ENCODE data around the gene PRIMA1. TPM values are rescaled to one million over a fixed set of nuclear protein-coding genes. Genes with fewer than 3 reads are reported as not detected.

PRIMA1 gene
- polyA plus RNA-seq, 3 donors = 0.69 to 7.9 (median 3.4) TPM

DNA sequence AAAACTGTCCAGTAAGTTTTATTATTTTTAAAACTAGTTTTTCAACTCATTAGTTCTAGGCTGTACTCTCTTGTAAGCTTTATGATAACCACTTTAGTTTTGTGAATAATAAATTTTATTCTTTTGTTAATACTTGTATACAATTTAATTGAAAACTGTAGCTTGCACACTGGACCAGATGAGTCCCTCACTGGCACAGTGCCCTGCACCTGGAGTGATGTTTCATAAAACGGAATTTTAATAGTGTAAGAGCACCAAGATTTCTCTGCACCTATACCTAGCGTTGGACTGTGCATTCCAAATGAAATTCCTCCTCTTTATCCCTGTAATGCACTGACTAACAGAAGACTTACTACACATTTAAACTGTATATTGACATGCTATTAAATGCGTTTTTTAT lies 80.8 kb downstream of the PRIMA1 start:
- WGBS, 3 donors = 64 to 82% (median 78%) methylated on average over 3 of the region's 3 CpGs
- no peak overlapping the region for H3K27ac ChIP-seq (ENCODE audit: low read depth, low read length)

DNA sequence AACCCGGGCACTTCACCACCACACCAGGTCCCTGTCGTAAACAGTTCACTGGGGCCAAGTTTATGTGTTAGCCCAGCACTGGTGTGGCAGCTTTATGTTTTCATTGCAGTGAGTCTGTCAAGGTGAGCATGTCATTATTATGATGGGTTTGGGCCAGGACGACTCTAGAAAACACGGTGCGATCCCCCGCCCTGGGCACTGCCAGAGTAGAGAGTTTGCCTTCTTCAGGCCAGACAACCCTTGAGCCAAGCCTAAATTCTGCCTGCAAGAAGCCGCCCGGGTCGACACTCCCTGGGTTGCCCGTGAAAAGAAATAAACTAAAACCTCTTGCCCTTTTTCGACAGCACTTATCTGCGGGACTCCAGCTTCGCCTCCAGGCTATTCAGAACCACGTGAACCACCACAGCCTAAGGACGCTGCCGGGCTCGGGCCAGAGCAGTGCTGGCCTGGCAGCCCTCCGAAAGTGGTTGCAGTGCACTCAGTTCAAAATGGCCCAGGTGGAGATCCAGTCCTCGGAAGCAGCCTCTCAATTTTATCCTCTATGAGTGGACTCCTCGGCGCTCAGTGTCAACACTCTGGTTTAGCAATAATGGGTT lies 81.8 kb downstream of the PRIMA1 start:
- H3K27ac ChIP-seq (ENCODE audit: low read depth, low read length) = no peak overlapping the region
- WGBS, 3 donors = 87 to 92% (median 88%) methylated on average over 21 of the region's 21 CpGs

DNA sequence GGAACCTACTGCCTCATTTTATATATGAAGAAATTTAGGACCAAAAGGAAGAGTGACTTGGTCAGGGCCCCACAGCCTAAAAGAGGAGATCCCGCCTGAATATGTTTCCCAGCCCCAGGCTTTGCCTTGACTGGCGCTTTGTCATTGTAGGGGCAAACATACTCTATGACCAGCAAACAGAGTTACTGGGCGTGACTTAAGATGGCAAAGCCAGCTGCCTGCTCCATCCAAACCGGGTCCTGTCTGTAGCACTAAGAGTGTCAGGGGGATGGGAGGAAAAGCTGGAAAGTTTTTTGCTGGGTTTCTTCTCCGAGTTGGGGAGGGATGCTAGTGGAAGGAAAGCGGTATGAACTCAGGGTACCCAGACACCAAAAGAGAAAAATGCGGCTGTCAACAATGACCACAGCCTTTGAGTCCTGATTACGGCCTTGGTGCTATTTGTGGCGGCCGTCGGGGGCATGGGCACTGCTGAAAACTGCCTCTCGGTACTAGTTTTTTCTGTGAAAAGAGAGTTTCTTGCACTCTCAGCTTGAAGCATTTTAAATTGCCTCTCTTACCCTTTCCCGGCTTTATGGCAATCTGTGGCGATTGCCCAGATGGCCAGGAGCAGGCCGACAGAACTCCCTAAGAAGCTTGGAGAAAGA lies 82.7 kb downstream of the PRIMA1 start:
- H3K27ac ChIP-seq (ENCODE audit: low read depth, low read length) = no peak overlapping the region
- 88 to 94% (median 91%) methylated on average over 15 of the region's 15 CpGs for WGBS, 3 donors

DNA sequence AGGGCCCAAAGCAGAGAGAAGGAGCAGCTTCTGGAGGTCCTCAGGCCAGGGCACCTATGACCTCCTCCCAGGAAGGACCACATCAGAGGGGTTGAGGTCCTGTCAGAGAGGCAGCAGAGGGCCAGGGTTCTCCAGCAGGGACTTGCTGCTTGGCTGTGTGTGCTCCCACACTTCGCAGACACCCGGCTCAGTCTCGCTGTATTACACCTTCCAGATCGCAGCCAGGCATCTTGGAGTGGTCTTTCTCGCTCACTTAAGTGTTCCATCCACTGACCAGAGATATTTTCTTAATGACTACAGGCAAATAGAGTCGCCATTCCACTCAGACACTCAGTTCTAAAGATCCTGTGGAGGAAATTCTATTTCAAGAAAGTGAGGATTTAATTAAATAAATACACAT lies 84.3 kb downstream of the PRIMA1 start:
- 89 to 97% (median 93%) methylated on average over 6 of the region's 6 CpGs for WGBS, 3 donors
- H3K27ac ChIP-seq (ENCODE audit: low read depth, low read length) = no peak overlapping the region

DNA sequence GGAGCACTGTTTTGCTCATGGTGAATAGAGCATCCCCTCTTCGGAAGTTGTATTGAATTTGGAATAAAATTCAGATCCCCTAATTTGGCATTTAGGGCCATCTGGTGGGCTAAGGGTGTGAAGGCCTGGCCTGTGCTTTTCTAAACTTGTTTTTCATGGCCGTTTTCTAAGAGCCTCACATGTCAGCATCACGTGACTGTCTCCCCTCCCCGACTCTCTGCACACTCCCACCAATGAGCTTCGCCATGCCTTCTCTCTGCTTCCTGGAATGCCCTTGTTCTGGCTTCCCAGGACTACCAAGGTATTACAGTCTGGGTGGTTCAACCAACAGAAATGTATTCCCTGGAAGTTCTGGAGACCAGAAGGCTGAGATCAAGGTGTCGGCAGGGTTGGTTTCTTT lies 85.3 kb downstream of the PRIMA1 start:
- WGBS, 3 donors = 76 to 87% (median 84%) methylated on average over 6 of the region's 6 CpGs
- H3K27ac ChIP-seq (ENCODE audit: low read depth, low read length) = no peak overlapping the region

DNA sequence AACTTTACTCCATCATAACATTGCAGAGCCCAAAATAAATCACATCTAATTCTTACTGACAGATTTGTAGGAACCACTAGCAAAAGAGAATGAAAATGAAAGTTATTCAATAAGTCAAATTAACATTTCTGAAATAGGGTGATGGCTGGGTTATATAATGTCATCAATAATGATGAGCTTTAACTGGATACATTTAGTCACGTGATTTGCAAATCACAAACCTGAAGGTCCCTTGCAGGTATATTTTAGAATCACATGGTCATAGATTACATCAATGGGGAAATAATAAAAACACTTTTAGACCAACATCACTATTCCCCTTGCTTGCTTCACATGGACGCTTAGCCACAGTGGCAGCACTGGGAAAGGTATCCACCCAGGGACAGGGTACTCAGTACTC lies 86.7 kb downstream of the PRIMA1 start:
- no peak overlapping the region for H3K27ac ChIP-seq (ENCODE audit: low read depth, low read length)
- 80 to 89% (median 88%) methylated on average over 2 of the region's 2 CpGs for WGBS, 3 donors

DNA sequence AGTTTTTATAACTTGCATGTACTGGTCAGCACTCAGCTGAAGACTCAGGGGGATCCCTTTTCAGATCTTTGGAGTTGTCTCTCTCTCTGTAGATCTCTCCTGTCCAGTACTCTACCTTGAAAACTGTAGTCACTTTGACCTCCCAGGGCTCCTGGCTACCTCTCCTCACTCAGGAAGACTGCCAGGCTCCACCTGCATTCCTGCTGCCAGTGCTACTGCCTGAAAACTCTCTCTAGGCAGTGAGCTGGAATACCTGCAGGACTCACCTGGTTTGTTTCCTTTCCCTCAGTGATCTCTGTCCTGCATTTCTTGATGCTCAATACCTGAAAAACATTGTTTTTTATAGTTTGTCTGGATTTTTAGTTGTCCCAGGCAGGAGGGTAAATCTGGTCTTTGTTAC lies 87.4 kb downstream of the PRIMA1 start:
- no peak overlapping the region for H3K27ac ChIP-seq (ENCODE audit: low read depth, low read length)

DNA sequence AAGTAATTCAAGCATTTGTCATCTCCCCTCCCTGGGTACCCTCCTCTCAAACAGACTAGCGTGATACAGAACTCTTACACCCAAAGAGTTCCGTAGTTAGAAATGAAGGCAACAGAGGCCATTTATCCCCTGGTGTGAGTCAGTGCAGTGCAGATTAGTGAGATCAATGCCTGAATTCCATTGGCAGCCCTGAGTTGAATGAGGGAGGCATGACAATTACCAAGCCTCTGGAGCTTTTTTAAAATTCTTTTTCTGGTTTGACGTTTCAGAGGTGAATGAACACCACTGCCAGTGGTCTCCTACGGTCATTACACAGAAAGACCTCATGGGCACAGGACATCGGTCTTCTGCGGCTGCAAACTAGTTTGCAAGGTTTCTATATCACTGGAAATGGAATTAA lies 94.4 kb downstream of the PRIMA1 start:
- WGBS, 3 donors = 55 to 74% (median 70%) methylated on average over 6 of the region's 6 CpGs
- H3K27ac ChIP-seq (ENCODE audit: low read depth, low read length) = no peak overlapping the region

DNA sequence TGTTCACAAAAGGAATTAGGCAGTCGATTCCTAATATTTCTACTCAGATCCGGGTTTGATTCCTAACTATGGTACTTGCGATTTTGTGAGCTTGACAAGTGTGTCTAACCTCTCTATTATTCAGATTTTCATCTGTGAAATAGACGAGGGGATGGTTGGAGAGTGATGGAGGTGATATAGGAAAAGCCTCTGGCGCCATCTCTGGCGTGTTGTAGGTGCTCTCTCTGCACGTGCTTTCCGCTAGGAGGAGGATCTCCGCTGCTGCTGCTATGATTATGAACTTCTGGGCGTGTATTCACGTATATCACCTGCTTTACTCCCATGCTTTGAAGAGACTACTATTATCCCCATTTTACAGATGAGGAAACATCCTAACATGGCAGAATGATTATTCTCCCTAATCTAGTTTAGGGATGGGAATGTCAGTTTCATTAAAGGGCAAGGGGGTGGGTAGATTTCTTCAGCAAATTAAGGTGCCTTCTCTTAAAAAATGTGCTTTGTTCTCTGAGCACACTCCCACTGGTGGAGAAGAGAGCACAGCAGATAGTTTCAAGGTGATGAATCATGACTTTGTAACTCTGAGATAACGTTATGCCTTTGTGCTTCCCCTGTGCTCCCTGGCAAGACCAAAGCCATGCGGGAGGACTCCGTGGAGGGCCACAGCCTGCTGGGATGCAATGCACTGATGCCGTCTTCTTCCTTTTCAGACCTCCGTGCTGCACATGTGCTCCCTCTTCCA lies 97.1 kb downstream of the PRIMA1 start:
- WGBS, 3 donors = 84 to 88% (median 85%) methylated on average over 16 of the region's 16 CpGs
- H3K27ac ChIP-seq (ENCODE audit: low read depth, low read length) = no peak overlapping the region

DNA sequence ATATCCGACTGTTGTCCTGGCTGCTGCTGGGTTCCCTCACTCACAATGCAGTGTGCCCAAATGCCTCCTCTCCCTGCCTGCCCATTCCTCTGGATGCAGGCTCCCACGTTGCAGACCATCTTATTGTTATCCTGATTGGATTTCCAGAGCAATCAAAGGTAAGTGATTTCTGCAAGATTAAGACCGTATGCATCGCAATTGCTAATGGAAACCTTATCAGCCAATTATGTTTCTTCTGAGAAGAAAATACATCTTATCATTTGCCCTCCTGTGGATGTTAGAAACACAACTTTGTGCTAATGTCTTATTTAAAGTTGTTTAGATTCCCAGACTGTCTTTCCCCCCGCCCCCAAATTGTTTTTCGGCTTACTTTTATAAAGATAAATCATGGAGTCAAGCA lies 98.1 kb downstream of the PRIMA1 start:
- no peak overlapping the region for H3K27ac ChIP-seq (ENCODE audit: low read depth, low read length)
- WGBS, 3 donors = 66 to 79% (median 70%) methylated on average over 6 of the region's 6 CpGs

DNA sequence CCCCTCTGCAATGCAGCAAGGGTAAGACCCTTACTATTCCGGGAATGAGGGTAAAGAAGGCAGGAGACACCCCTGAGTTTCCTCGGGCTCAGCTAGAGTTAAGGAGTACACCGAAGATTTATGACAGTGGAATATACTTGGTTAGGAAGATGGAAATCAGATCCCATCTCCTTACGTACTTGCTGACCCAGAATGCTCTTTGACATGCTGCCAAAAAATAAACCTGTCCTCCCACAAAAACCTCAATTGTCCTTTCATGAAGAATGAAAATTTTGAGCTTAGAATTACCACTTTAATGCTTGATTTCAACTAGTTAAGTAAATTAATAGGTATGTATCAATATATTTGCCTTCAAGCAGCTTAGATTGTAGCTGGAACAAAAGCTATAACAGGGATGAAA lies 99.5 kb downstream of the PRIMA1 start:
- H3K27ac ChIP-seq (ENCODE audit: low read depth, low read length) = no peak overlapping the region
- WGBS, 3 donors = 40 to 68% (median 43%) methylated on average over 4 of the region's 4 CpGs

DNA sequence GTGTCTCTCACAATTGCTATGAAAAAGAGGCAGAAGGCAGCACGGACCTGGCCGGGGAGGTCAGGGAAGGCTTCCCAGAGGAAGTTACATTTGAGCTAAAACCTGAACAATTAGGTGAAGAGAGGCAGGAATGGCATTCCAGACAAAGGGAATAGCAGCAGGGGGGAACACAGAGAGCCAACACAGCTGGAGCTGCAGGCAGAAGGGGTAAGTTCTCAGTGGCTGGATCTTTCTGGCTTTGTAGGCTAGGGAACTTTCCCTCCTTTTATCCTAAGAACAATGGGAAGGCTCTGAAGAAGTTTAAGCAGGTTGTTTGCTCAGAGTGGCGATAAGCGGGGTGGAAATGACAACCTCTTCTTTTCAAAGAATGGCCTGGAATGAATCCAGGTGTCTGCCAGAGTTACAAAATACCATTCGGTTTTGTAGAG lies 100.0 kb downstream of the PRIMA1 start:
- H3K27ac ChIP-seq (ENCODE audit: low read depth, low read length) = no peak overlapping the region
- 35 to 54% (median 37%) methylated on average over 5 of the region's 5 CpGs for WGBS, 3 donors

DNA sequence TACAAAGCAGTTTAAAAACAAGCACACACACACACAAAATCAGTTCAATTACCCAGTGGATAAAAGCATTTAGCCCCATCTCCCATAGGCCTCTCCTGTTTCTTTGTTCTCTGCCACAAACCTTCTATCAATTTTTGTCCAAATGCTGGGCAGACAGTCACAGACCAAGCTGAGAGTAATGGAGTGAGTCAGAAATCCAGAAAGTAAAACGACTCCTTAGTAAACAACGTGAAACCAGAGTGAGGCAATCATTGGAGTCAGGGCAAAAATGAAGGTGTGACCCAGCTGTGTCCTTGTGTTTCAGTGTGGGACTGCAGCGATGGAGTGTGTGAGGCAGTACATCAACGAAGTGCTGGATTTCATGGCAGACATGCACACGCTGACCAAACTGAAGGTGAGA lies 102.0 kb downstream of the PRIMA1 start:
- H3K27ac ChIP-seq (ENCODE audit: low read depth, low read length) = no peak overlapping the region
- WGBS, 3 donors = 71 to 75% (median 73%) methylated on average over 5 of the region's 5 CpGs

DNA sequence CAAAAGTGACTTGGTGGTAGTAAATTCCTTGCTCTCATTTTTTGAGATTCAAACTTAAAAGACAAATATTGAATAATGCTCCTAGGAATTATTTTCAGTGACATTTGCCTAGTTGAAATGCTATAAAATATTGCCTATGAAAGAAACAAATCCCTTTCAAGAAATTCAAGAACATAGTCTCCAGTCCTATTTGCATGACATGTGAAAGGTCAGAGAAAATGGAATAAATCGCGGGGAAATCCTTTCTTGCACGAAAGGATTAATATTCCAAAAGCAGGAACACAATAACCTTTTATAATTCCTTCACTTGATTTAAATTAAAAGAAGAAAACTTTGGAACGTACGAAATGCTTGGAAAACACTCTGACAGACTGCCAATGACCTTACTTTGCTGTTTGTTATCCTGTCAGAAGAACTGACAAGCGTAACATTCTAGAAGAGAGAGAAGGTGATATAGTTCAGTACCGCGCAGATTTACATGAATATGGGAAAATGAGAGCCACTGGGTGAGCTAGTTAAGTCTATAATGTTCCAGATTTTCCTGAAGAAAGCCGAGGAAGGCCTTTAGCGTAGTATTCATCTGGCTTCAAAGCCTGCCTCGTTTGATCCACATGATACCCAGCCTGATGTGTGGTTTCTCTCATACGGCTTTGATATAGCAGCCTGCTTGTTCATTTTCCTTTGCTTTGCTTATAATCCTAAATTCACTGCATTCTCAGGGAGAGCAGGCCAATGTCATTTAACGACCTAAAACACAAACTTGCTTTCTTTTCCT lies 103.0 kb downstream of the PRIMA1 start:
- 84 to 86% (median 84%) methylated on average over 13 of the region's 13 CpGs for WGBS, 3 donors
- no peak overlapping the region for H3K27ac ChIP-seq (ENCODE audit: low read depth, low read length)

DNA sequence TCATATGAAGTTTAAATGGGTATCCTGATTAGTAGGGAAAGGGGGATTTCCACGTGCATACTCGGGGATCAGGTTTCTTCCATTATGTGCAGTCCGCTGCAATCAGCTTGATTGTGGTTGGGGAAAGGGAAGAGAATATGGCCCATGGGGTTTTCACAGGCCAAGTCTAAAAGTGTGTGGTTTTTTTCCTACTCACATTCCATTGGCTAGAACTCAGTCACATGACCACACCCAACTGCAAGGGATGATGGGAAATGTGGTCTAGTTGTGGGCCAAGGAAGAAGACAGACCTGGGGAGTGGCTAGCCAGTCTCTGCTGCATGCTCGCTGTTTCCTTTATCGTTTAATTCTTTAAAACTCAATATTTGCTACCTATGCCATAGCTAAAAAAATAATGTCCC lies 105.1 kb downstream of the PRIMA1 start:
- no peak overlapping the region for H3K27ac ChIP-seq (ENCODE audit: low read depth, low read length)
- WGBS, 3 donors = 48 to 82% (median 57%) methylated on average over 5 of the region's 5 CpGs

DNA sequence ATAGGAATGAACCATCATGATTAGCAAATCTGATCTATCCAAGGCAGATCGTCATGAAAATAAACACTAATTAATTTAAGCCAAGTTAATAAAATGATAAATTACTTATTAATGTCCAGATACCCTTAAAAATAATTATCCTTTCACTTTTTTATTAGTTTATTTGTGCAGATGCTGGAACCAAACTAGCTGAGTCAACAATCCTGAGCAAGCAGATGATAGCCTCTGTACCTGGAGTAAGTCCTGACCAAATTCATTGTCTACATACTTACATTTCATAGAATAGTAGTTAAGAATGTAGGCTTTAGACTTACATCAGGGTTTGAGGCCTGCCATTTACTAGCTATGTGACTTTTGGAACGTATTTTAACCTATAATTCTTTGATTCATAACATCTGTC lies 105.8 kb downstream of the PRIMA1 start:
- no peak overlapping the region for H3K27ac ChIP-seq (ENCODE audit: low read depth, low read length)
- 85 to 88% (median 86%) methylated on average over 2 of the region's 2 CpGs for WGBS, 3 donors

DNA sequence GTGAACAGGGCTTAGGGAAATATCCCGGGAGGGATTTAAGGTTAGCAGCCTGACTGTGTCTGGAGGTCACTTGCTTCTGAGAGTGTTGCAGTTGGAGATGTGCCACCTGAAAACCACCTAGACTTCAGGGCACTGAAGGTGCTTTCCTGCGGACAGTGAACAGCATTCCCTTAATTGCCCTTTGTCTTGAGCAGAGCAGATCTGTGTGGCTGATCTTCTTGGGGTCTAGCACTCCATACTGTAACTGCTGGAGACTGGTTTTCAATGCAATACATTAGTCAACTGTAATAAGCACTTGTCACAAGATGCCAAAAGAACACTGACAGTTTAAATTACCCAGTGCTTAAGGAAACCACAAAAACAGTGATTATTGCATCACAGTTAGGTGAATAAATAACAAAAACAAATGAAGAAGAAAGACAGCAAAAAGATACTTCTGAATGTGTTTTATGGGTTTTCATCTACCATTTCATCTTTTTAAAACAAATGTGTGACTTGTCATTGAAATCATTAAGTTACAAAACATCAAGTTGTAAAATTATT lies 111.8 kb downstream of the PRIMA1 start:
- WGBS, 3 donors = 83 to 89% (median 89%) methylated on average over 2 of the region's 2 CpGs
- H3K27ac ChIP-seq (ENCODE audit: low read depth, low read length) = no peak overlapping the region

DNA sequence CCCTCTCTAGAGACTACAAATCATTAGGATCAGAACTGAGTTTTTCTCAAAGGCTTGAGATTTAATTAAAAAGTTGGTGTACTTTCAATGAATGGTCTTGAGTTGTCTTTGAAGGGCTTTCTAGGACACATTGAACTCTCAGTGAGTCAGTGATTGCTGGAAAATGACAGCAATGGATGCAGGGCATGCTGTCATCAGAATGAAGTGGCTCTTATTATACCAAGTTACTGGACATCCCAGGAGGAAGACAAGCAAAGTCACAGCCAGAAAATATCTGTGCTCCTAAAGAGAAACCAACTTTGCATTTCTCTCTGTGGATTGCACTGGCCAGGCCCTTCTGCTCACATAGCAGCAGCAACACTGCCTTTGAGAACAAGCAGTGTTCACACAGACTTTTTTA lies 112.6 kb downstream of the PRIMA1 start:
- H3K27ac ChIP-seq (ENCODE audit: low read depth, low read length) = no peak overlapping the region

DNA sequence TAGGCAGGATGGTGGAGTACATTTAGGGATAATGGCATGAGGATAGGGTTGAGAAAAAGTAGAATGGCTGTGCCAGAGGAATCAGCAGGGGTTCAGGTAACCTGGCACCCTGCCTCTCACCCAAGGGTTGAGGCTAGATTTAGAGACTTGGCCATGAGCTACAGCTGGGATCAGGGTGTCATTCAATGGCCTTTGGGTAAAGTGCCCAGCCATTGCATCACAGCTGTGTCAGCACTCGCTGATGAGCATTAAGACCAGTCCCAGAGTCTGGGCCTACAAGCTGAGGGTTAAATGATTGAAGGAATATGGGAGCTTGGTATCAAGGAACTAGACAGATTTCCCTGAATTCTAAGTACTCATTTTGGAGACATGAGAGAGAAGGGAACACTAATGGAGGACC lies 113.9 kb downstream of the PRIMA1 start:
- WGBS, 3 donors = 90 to 100% (median 95%) methylated on average over 1 of the region's 1 CpG
- H3K27ac ChIP-seq (ENCODE audit: low read depth, low read length) = no peak overlapping the region
